ENCODE results near the gene CNTRL. TPM values are rescaled to one million over a fixed set of nuclear protein-coding genes. Genes with fewer than 3 reads are reported as not detected.

Gene CNTRL
- total RNA-seq, 2 experiments from 2014 or later: 64.1 to 72.2 TPM

DNA sequence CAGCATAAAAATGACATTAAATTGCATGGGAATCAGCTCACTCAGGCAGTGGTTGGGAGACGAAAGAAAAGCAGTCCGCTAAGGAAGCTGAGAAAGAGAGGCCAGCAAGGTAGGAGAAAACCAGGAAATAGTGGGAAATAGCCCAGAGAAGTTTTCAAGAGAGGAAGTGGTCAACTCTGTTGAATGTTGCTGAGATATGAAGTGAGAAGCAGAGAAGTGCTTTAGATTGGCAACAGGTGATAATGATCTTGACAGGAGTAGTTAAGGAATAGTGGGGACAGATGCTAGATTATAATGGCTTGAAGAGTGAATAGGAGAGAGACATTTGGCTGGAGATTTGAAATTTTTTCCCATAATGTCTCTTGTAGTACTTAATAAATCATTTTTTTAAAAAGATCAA lies 30.8 kb downstream of the CNTRL start:
- Mint-ChIP-seq H3K27me3 (no peaks in the 10 kb centered on the region), H3K27ac (peak overlapping the region; percentile 13), H3K9me3 (ENCODE audit: low read depth) (peaks cover 16% of the 10 kb centered on the region), H3K36me3 (ENCODE audit: low read depth) (peaks cover 47% of the 10 kb centered on the region), H3K4me3 (no peak overlapping the region), H3K4me1 (peaks cover 9% of the 10 kb centered on the region)
- DNase-seq (no peak), ATAC-seq (no peak)
- CTCF ChIA-PET: no interaction called here
- POLR2A ChIA-PET: no interaction called here
- intact Hi-C loops (cut with DNase I, micrococcal nuclease): no loop called here

- no peak overlapping the region for H3K4me3 Mint-ChIP-seq
- ChIA-PET CTCF (interaction anchor here (0.6 to 1.0 kb wide), 3 partner anchors 65 to 126 kb away, joined by 3 to 5 read pairs (median 4); no protein-coding TSS in a partner anchor), POLR2A (interaction anchor here (0.7 kb wide), 2 partner anchors 8 to 13 kb away, joined by 3 to 4 read pairs; no protein-coding TSS in a partner anchor)
- DNase-seq (no peak), ATAC-seq (peak; percentile 65)
- H3K27ac Mint-ChIP-seq: no peak overlapping the region
- intact Hi-C loops (cut with DNase I, micrococcal nuclease): no loop called here
- H3K4me1 Mint-ChIP-seq: peaks cover 9% of the 10 kb centered on the region
- peaks cover 5% of the 10 kb centered on the region for H3K9me3 Mint-ChIP-seq (ENCODE audit: low read depth)
- no peaks in the 10 kb centered on the region for H3K27me3 Mint-ChIP-seq
- peaks cover 38% of the 10 kb centered on the region for H3K36me3 Mint-ChIP-seq (ENCODE audit: low read depth)
Observed at GRCh38 chr9:121107029-121107428, 32.3 kb downstream of the CNTRL start.

- ChIA-PET POLR2A (no interaction called here), CTCF (no interaction called here)
- intact Hi-C loops (cut with DNase I, micrococcal nuclease): no loop called here
- Mint-ChIP-seq H3K36me3 (ENCODE audit: low read depth) (peaks cover 30% of the 10 kb centered on the region), H3K27me3 (no peaks in the 10 kb centered on the region), H3K9me3 (ENCODE audit: low read depth) (no peaks in the 10 kb centered on the region), H3K4me3 (no peak overlapping the region), H3K27ac (no peak overlapping the region), H3K4me1 (peaks cover 9% of the 10 kb centered on the region)
- ATAC-seq (no peak), DNase-seq (no peak)
Observed at GRCh38 chr9:121107881-121108280, 33.1 kb downstream of the CNTRL start.

- H3K36me3 Mint-ChIP-seq (ENCODE audit: low read depth): peaks cover 36% of the 10 kb centered on the region
- intact Hi-C loops (cut with DNase I, micrococcal nuclease): no loop called here
- no peaks in the 10 kb centered on the region for H3K9me3 Mint-ChIP-seq (ENCODE audit: low read depth)
- no peak for ATAC-seq
- ChIA-PET CTCF (interaction anchor here (1.2 kb wide), 1 partner anchor 134 kb away, joined by 3 read pairs; no protein-coding TSS in a partner anchor), POLR2A (no interaction called here)
- peaks cover 12% of the 10 kb centered on the region for H3K4me1 Mint-ChIP-seq
- H3K27me3 Mint-ChIP-seq: no peaks in the 10 kb centered on the region
- H3K27ac Mint-ChIP-seq: no peak overlapping the region
- no peak overlapping the region for H3K4me3 Mint-ChIP-seq
- no peak for DNase-seq
Observed at GRCh38 chr9:121115466-121115865, 40.7 kb downstream of the CNTRL start.

DNA sequence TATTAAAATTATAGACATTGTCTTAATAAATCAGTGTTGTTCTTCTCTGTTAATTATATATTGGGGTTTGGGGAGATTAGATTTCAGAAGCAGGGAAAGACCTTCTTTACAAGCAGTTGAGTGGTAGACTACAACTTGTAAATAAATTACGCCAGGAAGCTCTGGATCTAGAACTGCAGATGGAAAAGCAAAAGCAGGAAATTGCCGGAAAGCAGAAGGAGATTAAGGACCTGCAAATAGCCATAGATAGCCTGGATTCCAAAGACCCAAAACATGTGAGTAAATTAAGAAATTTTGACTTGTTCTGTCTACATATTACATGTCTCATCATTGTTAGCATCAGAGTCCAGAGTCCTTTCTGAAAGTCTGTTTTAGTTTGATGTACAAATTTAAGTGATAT lies 43.5 kb downstream of the CNTRL start:
- Mint-ChIP-seq H3K36me3 (ENCODE audit: low read depth) (peaks cover 39% of the 10 kb centered on the region), H3K27me3 (no peaks in the 10 kb centered on the region), H3K4me1 (peaks cover 36% of the 10 kb centered on the region), H3K9me3 (ENCODE audit: low read depth) (no peaks in the 10 kb centered on the region), H3K27ac (no peak overlapping the region), H3K4me3 (no peak overlapping the region)
- intact Hi-C loops (cut with DNase I, micrococcal nuclease): no loop called here
- ChIA-PET CTCF (interaction anchor here (1.2 kb wide), 1 partner anchor 42 kb away, joined by 3 read pairs; no protein-coding TSS in a partner anchor), POLR2A (no interaction called here)
- no peak for ATAC-seq
- DNase-seq: no peak

GRCh38 chr9:121120386-121120785 lies 45.6 kb downstream of the CNTRL start:
- H3K27ac Mint-ChIP-seq: peak overlapping the region; percentile 64

DNA sequence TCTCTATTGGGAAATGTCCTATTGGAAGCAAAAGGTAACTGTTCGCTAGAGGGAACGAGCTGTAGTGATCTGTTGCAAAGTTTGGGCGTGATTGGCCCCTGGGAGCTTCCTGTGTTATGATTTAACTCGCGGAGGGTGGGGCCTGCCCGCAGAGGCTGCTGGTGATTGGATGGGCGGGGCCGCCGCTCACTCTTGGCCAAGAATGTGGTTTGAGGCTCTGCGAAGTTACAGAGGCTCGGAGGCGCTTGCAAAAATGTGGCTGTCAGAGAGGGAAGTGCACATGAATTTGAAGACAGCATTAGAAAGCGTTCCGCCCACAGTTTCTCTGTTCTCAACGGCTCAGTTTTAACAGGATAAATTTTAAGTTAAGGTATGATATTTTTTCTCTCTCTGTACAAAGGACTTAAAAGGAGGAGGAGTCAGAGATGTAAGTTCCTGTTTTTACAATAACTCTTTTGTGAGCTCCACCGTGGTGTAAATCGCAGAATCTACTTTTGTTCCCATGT lies 46.9 kb downstream of the CNTRL start:
- peak; percentile 98 for DNase-seq

More at GRCh38 chr9:121120386-121120785, 45.6 kb downstream of the CNTRL start:
- POLR2A ChIA-PET: interaction anchor here (1.7 kb wide), 1 partner anchor 65 kb away, joined by 4 read pairs; no protein-coding TSS in a partner anchor
- Mint-ChIP-seq H3K9me3 (ENCODE audit: low read depth) (no peaks in the 10 kb centered on the region), H3K36me3 (ENCODE audit: low read depth) (peaks cover 41% of the 10 kb centered on the region), H3K27me3 (no peaks in the 10 kb centered on the region), H3K4me1 (peaks cover 47% of the 10 kb centered on the region), H3K4me3 (no peak overlapping the region)
- CTCF ChIA-PET: interaction anchor here (0.8 to 2.1 kb wide), 9 partner anchors 9 to 275 kb away, joined by 3 to 10 read pairs (median 4); no protein-coding TSS in a partner anchor
- no peak for ATAC-seq
- no peak for DNase-seq
- intact Hi-C loops (cut with DNase I, micrococcal nuclease): loop anchor here (2.0 to 5.0 kb wide), 4 partner anchors 82 to 328 kb away; partner anchors contain the start of genes FBXW2 (in 1 of the 2), PSMD5 (in 1 of the 2) and RAB14 (in 1 of the 2)

GRCh38 chr9:121122246-121123032 lies 47.7 kb downstream of the CNTRL start:
- DNase-seq (peak; percentile 20), ATAC-seq (no peak)
- Mint-ChIP-seq H3K9me3 (ENCODE audit: low read depth) (no peaks in the 10 kb centered on the region), H3K27me3 (no peaks in the 10 kb centered on the region), H3K27ac (peak overlapping the region; percentile 90), H3K36me3 (ENCODE audit: low read depth) (peaks cover 49% of the 10 kb centered on the region), H3K4me3 (peak overlapping the region; percentile 79), H3K4me1 (peaks cover 51% of the 10 kb centered on the region)
- ChIA-PET POLR2A (interaction anchor here (1.4 to 1.5 kb wide), 2 partner anchors 47 to 277 kb away, joined by 6 read pairs; partner anchors contain the start of gene CNTRL), CTCF (interaction anchor here (0.8 to 2.1 kb wide), 8 partner anchors 10 to 366 kb away, joined by 3 to 11 read pairs (median 6); no protein-coding TSS in a partner anchor)
- intact Hi-C loops (cut with DNase I, micrococcal nuclease): loop anchor here in 1 of 2 experiments (5.0 kb wide), 1 partner anchor 80 kb away; the partner anchor contains the start of gene RAB14

More for the DNA sequence above, 46.9 kb downstream of the CNTRL start:
- ChIA-PET POLR2A (interaction anchor here (0.6 to 1.7 kb wide), 7 partner anchors 47 to 276 kb away, joined by 3 to 8 read pairs (median 5); partner anchors contain the start of gene CNTRL), CTCF (interaction anchor here (0.6 to 2.1 kb wide), 12 partner anchors 11 to 366 kb away, joined by 3 to 11 read pairs (median 4); no protein-coding TSS in a partner anchor)
- peak; percentile 99 for ATAC-seq
- no peaks in the 10 kb centered on the region for H3K27me3 Mint-ChIP-seq
- H3K4me1 Mint-ChIP-seq: peaks cover 51% of the 10 kb centered on the region
- peak overlapping the region; percentile 90 for H3K27ac Mint-ChIP-seq
- peaks cover 42% of the 10 kb centered on the region for H3K36me3 Mint-ChIP-seq (ENCODE audit: low read depth)
- H3K4me3 Mint-ChIP-seq: peak overlapping the region; percentile 79
- H3K9me3 Mint-ChIP-seq (ENCODE audit: low read depth): no peaks in the 10 kb centered on the region
- intact Hi-C loops (cut with DNase I, micrococcal nuclease): loop anchor here (1.0 to 5.0 kb wide), 9 partner anchors 35 to 541 kb away; partner anchors contain the start of genes CNTRL (in 2 of the 2), RAB14 (in 2 of the 2), CDK5RAP2 (in 1 of the 2) and FBXW2 (in 1 of the 2)

DNA sequence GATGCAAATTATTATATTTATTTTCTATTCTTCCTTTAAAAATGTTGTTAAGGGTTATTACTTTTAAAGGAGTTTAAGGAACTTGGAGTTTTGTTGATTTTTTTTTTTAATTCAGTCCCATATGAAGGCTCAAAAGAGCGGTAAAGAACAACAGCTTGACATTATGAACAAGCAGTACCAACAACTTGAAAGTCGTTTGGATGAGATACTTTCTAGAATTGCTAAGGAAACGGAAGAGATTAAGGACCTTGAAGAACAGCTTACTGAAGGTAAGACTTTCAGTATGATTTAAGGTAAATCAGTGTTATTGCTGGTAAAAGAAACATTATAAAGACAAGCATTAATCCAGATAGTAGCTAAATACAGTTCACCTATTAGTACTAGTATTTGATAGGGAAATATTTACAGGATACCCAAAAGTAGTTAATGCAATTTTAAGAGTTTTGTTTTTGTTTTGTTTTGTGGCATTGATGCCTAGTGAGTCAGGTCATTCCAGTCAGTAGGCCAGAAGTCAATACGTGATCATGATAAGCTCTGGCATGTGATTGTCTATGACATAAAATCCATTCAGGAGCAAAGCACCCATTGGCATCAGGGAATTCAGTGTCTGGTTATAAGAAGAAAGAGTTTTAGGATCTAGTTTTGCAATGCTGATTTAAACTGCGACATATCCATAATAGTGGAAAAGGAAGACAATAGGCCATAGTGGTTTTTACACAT lies 49.2 kb downstream of the CNTRL start:
- Mint-ChIP-seq H3K9me3 (ENCODE audit: low read depth) (no peaks in the 10 kb centered on the region), H3K36me3 (ENCODE audit: low read depth) (peaks cover 59% of the 10 kb centered on the region), H3K27ac (peak overlapping the region; percentile 25), H3K27me3 (no peaks in the 10 kb centered on the region), H3K4me3 (no peak overlapping the region), H3K4me1 (peaks cover 58% of the 10 kb centered on the region)
- ATAC-seq: no peak
- ChIA-PET POLR2A (interaction anchor here (0.7 kb wide), 1 partner anchor 255 kb away, joined by 4 read pairs; no protein-coding TSS in a partner anchor), CTCF (interaction anchor here (0.6 to 1.5 kb wide), 14 partner anchors 8 to 566 kb away, joined by 3 to 5 read pairs (median 4); partner anchors contain the start of gene RAB14)
- intact Hi-C loops (cut with DNase I, micrococcal nuclease): loop anchor here in 1 of 2 experiments (5.0 kb wide), 1 partner anchor 78 kb away; the partner anchor contains the start of gene RAB14
- DNase-seq: no peak

DNA sequence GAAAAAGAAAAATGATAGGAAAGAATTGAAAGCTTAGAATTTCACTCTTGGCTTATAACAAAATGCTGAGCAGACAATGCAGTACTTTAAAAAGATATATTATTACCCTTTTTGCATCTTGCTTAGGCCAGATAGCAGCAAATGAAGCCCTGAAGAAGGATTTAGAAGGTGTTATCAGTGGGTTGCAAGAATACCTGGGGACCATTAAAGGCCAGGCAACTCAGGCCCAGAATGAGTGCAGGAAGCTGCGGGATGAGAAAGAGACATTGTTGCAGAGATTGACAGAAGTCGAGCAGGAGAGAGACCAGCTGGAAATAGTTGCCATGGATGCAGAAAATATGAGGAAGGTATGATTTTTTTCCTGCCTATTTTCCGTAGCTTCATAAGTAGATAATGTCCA lies 50.8 kb downstream of the CNTRL start:
- ChIA-PET CTCF (interaction anchor here (0.7 to 1.5 kb wide), 9 partner anchors 27 to 370 kb away, joined by 3 to 4 read pairs (median 3); no protein-coding TSS in a partner anchor), POLR2A (interaction anchor here (0.6 kb wide), 1 partner anchor 44 kb away, joined by 3 read pairs; no protein-coding TSS in a partner anchor)
- no peak for ATAC-seq
- H3K27me3 Mint-ChIP-seq: no peaks in the 10 kb centered on the region
- intact Hi-C loops (cut with DNase I, micrococcal nuclease): no loop called here
- H3K36me3 Mint-ChIP-seq (ENCODE audit: low read depth): peaks cover 65% of the 10 kb centered on the region
- H3K9me3 Mint-ChIP-seq (ENCODE audit: low read depth): peaks cover 8% of the 10 kb centered on the region
- H3K4me1 Mint-ChIP-seq: peaks cover 64% of the 10 kb centered on the region
- no peak for DNase-seq
- no peak overlapping the region for H3K27ac Mint-ChIP-seq
- H3K4me3 Mint-ChIP-seq: no peak overlapping the region

All from activated CD4-positive, alpha-beta T cell treated with anti-CD3 and anti-CD28 coated beads for 36 hours (primary cell).